ENCODE data around the gene C22orf15. TPM values are rescaled to one million over a fixed set of nuclear protein-coding genes. Genes with fewer than 3 reads are reported as not detected.

The C22orf15 gene
- total and polyA plus RNA-seq, 9 of the 15 experiments (the other 6 are each of a cell fraction or from before 2014, with no cell fraction given): 0.07 TPM; not detected in 8

- TF ChIP-seq ZNF512 (tag; IDR thresholded peaks at IDR 0.05): no peak
- TF ChIP-seq ZNF263 (CRISPR knock-in tag; IDR thresholded peaks at IDR 0.05; ENCODE audit: borderline replicate concordance): 0 out of 2 replicates have a peak, but pooled peaks have one; percentile 41
- no peak for TF ChIP-seq BRD4 (IDR thresholded peaks at IDR 0.05)
- TF ChIP-seq ZSCAN29 (IDR thresholded peaks at IDR 0.05): no peak
- TF ChIP-seq BHLHE40 (IDR thresholded peaks at IDR 0.05; ENCODE audit: low read length): peak; percentile 97
- TF ChIP-seq CREM (IDR thresholded peaks at IDR 0.05; ENCODE audit: low read depth): peak; percentile 99
- peak; percentile 83 for TF ChIP-seq L3MBTL2 (IDR thresholded peaks at IDR 0.05)
- TF ChIP-seq RUNX1 (IDR thresholded peaks at IDR 0.05; ENCODE audit: low read depth): 0 out of 2 replicates have a peak, but pooled peaks have one; percentile 52
- no peak for TF ChIP-seq ELK1 (CRISPR knock-in tag; IDR thresholded peaks at IDR 0.05)
- no peak for TF ChIP-seq RFX5 (IDR thresholded peaks at IDR 0.05; ENCODE audit: low read depth, low read length)
- peak; percentile 72 for TF ChIP-seq MBD2 (IDR thresholded peaks at IDR 0.05; ENCODE audit: borderline replicate concordance, low read depth)
- no peak for TF ChIP-seq NR1H2 (CRISPR knock-in tag; IDR thresholded peaks at IDR 0.05)
- 0 out of 2 replicates have a peak, but pooled peaks have one; percentile 28 for TF ChIP-seq SMAD4 (CRISPR knock-in tag; conservative IDR thresholded peaks at IDR 0.05)
- peak; percentile 91 for TF ChIP-seq ESRRA (IDR thresholded peaks at IDR 0.05; ENCODE audit: borderline replicate concordance, low read depth)
- TF ChIP-seq MYC (IDR thresholded peaks at IDR 0.05; ENCODE audit: low read depth, low read length): peak; percentile 71; the same call in 1 of the 2 replicates
- no peak for TF ChIP-seq MYC (CRISPR knock-in tag; IDR thresholded peaks at IDR 0.05; ENCODE audit: borderline replicate concordance, low read depth)
- no peak for TF ChIP-seq SMARCC2 (IDR thresholded peaks at IDR 0.05; ENCODE audit: low read depth)
- TF ChIP-seq NFYB (IDR thresholded peaks at IDR 0.05; ENCODE audit: extremely low read depth, insufficient read length): no peak
- TF ChIP-seq FOXA1 (IDR thresholded peaks at IDR 0.05; ENCODE audit: borderline replicate concordance): no peak
- peak; percentile 62; the same call in 1 of the 2 replicates for TF ChIP-seq KHSRP (IDR thresholded peaks at IDR 0.05)
- TF ChIP-seq RAD51 (IDR thresholded peaks at IDR 0.05; ENCODE audit: borderline replicate concordance, low read depth): peak; percentile 83
- TF ChIP-seq NFIC (IDR thresholded peaks at IDR 0.05): peak; percentile 77
- peak; percentile 98 to 99 (median 99) for TF ChIP-seq YY1 (IDR thresholded peaks at IDR 0.05; ENCODE audit: borderline replicate concordance in 1 of 3, control insufficient read depth in 1 of 3, extremely low read depth in 1 of 3, insufficient read depth in 3 of 3, insufficient read length in 1 of 3, insufficient replicate concordance in 2 of 3, low read depth in 1 of 3, low read length in 2 of 3)
- TF ChIP-seq PHTF2 (CRISPR knock-in tag; IDR thresholded peaks at IDR 0.05): no peak
- TF ChIP-seq HDGF (IDR thresholded peaks at IDR 0.05): no peak
- TF ChIP-seq ZNF316 (IDR thresholded peaks at IDR 0.05): no peak
- no peak for TF ChIP-seq MCM2 (IDR thresholded peaks at IDR 0.05; ENCODE audit: low read depth)
These were observed 45.7 kb upstream of the C22orf15 start (continued) for GRCh38 chr22:23716811-23717801.
